ENCODE data around the gene PRSS12. TPM values are rescaled to one million over a fixed set of nuclear protein-coding genes. Genes with fewer than 3 reads are reported as not detected.

The PRSS12 gene
- total and polyA plus RNA-seq, 2 experiments from 2014 or later = 5.5 to 12.9 TPM

- TF ChIP-seq, protein P1, sequence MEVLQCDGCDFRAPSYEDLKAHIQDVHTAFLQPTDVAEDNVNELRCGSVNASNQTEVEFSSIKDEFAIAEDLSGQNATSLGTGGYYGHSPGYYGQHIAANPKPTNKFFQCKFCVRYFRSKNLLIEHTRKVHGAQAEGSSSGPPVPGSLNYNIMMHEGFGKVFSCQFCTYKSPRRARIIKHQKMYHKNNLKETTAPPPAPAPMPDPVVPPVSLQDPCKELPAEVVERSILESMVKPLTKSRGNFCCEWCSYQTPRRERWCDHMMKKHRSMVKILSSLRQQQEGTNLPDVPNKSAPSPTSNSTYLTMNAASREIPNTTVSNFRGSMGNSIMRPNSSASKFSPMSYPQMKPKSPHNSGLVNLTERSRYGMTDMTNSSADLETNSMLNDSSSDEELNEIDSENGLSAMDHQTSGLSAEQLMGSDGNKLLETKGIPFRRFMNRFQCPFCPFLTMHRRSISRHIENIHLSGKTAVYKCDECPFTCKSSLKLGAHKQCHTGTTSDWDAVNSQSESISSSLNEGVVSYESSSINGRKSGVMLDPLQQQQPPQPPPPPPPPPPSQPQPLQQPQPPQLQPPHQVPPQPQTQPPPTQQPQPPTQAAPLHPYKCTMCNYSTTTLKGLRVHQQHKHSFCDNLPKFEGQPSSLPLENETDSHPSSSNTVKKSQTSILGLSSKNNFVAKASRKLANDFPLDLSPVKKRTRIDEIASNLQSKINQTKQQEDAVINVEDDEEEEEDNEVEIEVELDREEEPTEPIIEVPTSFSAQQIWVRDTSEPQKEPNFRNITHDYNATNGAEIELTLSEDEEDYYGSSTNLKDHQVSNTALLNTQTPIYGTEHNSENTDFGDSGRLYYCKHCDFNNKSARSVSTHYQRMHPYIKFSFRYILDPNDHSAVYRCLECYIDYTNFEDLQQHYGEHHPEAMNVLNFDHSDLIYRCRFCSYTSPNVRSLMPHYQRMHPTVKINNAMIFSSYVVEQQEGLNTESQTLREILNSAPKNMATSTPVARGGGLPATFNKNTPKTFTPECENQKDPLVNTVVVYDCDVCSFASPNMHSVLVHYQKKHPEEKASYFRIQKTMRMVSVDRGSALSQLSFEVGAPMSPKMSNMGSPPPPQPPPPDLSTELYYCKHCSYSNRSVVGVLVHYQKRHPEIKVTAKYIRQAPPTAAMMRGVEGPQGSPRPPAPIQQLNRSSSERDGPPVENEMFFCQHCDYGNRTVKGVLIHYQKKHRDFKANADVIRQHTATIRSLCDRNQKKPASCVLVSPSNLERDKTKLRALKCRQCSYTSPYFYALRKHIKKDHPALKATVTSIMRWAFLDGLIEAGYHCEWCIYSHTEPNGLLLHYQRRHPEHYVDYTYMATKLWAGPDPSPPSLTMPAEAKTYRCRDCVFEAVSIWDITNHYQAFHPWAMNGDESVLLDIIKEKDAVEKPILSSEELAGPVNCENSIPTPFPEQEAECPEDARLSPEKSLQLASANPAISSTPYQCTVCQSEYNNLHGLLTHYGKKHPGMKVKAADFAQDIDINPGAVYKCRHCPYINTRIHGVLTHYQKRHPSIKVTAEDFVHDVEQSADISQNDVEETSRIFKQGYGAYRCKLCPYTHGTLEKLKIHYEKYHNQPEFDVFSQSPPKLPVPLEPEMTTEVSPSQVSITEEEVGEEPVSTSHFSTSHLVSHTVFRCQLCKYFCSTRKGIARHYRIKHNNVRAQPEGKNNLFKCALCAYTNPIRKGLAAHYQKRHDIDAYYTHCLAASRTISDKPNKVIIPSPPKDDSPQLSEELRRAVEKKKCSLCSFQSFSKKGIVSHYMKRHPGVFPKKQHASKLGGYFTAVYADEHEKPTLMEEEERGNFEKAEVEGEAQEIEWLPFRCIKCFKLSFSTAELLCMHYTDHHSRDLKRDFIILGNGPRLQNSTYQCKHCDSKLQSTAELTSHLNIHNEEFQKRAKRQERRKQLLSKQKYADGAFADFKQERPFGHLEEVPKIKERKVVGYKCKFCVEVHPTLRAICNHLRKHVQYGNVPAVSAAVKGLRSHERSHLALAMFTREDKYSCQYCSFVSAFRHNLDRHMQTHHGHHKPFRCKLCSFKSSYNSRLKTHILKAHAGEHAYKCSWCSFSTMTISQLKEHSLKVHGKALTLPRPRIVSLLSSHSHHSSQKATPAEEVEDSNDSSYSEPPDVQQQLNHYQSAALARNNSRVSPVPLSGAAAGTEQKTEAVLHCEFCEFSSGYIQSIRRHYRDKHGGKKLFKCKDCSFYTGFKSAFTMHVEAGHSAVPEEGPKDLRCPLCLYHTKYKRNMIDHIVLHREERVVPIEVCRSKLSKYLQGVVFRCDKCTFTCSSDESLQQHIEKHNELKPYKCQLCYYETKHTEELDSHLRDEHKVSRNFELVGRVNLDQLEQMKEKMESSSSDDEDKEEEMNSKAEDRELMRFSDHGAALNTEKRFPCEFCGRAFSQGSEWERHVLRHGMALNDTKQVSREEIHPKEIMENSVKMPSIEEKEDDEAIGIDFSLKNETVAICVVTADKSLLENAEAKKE (CRISPR knock-in tag; IDR thresholded peaks at IDR 0.05) = no peak
- TF ChIP-seq ETS1 (IDR thresholded peaks at IDR 0.05) (no peak), ZNF114 (CRISPR knock-in tag; IDR thresholded peaks at IDR 0.05) (no peak)
Observed at GRCh38 chr4:118287711-118288451, 64.9 kb downstream of the PRSS12 start (continued).

DNA sequence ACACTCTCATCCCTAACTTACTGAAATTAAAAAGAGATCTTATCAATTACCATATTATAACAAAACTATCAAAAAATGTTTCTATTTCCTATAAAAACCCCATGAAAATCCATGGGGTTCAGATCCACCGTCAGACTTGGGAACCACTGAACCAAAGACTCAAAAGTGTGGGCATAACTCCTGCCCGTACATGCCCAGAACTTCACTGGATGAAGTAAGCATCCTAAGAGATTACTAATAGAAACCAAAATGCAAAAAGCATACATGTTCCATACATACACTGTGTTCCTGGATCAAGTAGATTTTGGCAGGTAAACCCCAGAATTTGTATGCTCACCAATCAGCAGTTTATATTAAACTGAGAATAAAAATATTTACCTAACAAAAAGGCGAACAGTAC lies 66.1 kb downstream of the PRSS12 start:
- no peaks in the 10 kb centered on the region for H4K20me1 ChIP-seq (replicated peaks; ENCODE audit: insufficient read depth)
- H2AFZ ChIP-seq = no peak overlapping the region
- peaks cover 5% of the 10 kb centered on the region; the same call in 1 of the 2 replicates for H3F3A ChIP-seq (replicated peaks; ENCODE audit: low read depth)
- H3K27me3 ChIP-seq (ENCODE audit: insufficient read depth) = no peaks in the 10 kb centered on the region
- H3K27ac ChIP-seq (ENCODE audit: low read depth) = no peak overlapping the region
- no peaks in the 10 kb centered on the region for H3K36me3 ChIP-seq (ENCODE audit: insufficient read depth)
- H3K27ac Mint-ChIP-seq = no peak overlapping the region
- peaks cover 4% of the 10 kb centered on the region; the same call in 2 of the 3 replicates for H3K36me3 Mint-ChIP-seq (ENCODE audit: low read depth)
- H3K9me3 Mint-ChIP-seq = no peaks in the 10 kb centered on the region
- no peak overlapping the region for H3K4me3 Mint-ChIP-seq
- H3K4me3 ChIP-seq = no peak overlapping the region
- no peaks in the 10 kb centered on the region for H3K79me2 ChIP-seq (replicated peaks; ENCODE audit: insufficient read depth)
- peaks cover 3% of the 10 kb centered on the region for H3K27me3 Mint-ChIP-seq (ENCODE audit: insufficient read depth, low read depth, poor library complexity)
- H3K4me1 ChIP-seq (ENCODE audit: insufficient read depth) = peaks cover 7% of the 10 kb centered on the region; the same call in 1 of the 2 replicates
- no peak for ATAC-seq
- no peaks in the 10 kb centered on the region for H3K9me2 ChIP-seq (ENCODE audit: insufficient read depth)
- H3K4me2 ChIP-seq = no peak overlapping the region
- peaks cover 8% of the 10 kb centered on the region for H3K4me1 Mint-ChIP-seq
- no peak for DNase-seq (ENCODE audit: low spot score)
- no peak for TF ChIP-seq CREB1 (CRISPR knock-in tag; IDR thresholded peaks at IDR 0.05; ENCODE audit: low read depth)
- no peak for TF ChIP-seq REST (IDR thresholded peaks at IDR 0.05; ENCODE audit: unreplicated experiment)
- no peak for TF ChIP-seq NANOG (IDR thresholded peaks at IDR 0.05; ENCODE audit: borderline replicate concordance)

Data from GM23338 (cell line).